Kidney capillary endothelial cell (primary cell): ENCODE measurements around the gene TRAF3.
"Not testable (repeated sequence)": the region's sequence is repeated elsewhere in the genome, so short reads cannot be mapped to it uniquely, and the experiment has no call there.

ENCODE experiments used
- DNase-seq: peaks from one replicate; pipeline ENCODE4 v3.0.0-alpha.2; 2018; ENCODE audit warnings: low spot score

The TRAF3 gene

GRCh38 chr14:102807013-102807406 lies 29.8 kb downstream of the TRAF3 start:
- DNase-seq: no peak

- no peak for DNase-seq
These were observed 32.6 kb downstream of the TRAF3 start for GRCh38 chr14:102809870-102810269.

GRCh38 chr14:102810523-102810922 lies 33.3 kb downstream of the TRAF3 start:
- no peak for DNase-seq

GRCh38 chr14:102811254-102811963 lies 34.2 kb downstream of the TRAF3 start:
- no peak for DNase-seq

- DNase-seq: no peak
These were observed 34.7 kb downstream of the TRAF3 start for GRCh38 chr14:102811971-102812370.

GRCh38 chr14:102813691-102814090 lies 36.4 kb downstream of the TRAF3 start:
- DNase-seq: no peak

GRCh38 chr14:102817318-102817717 lies 40.1 kb downstream of the TRAF3 start:
- no peak for DNase-seq

- DNase-seq: no peak
These were observed 41.0 kb downstream of the TRAF3 start for GRCh38 chr14:102817942-102818940.

GRCh38 chr14:102819176-102819628 lies 42.0 kb downstream of the TRAF3 start:
- no peak for DNase-seq

GRCh38 chr14:102819747-102820330 lies 42.6 kb downstream of the TRAF3 start:
- DNase-seq: no peak

- no peak for DNase-seq
These were observed 44.0 kb downstream of the TRAF3 start for GRCh38 chr14:102821252-102821651.

GRCh38 chr14:102822311-102822863 lies 45.1 kb downstream of the TRAF3 start:
- DNase-seq: no peak

- not testable (repeated sequence) for DNase-seq
These were observed 45.6 kb downstream of the TRAF3 start for GRCh38 chr14:102822887-102823286.

GRCh38 chr14:102823546-102823945 lies 46.3 kb downstream of the TRAF3 start:
- no peak for DNase-seq

- DNase-seq: peak; percentile 64
These were observed 47.6 kb downstream of the TRAF3 start for GRCh38 chr14:102824832-102825231.

- DNase-seq: no peak
These were observed 48.3 kb downstream of the TRAF3 start for GRCh38 chr14:102825307-102826095.

GRCh38 chr14:102826161-102826560 lies 48.9 kb downstream of the TRAF3 start:
- no peak for DNase-seq

GRCh38 chr14:102826751-102827675 lies 49.8 kb downstream of the TRAF3 start:
- DNase-seq: no peak

GRCh38 chr14:102827716-102828115 lies 50.5 kb downstream of the TRAF3 start:
- no peak for DNase-seq

- no peak for DNase-seq
These were observed 50.9 kb downstream of the TRAF3 start for GRCh38 chr14:102828151-102828550.
